Activated CD8-positive, alpha-beta T cell treated with anti-CD3 and anti-CD28 coated beads for 36 hours (primary cell): ENCODE results near the gene GPSM3. TPM values are rescaled to one million over a fixed set of nuclear protein-coding genes. Genes with fewer than 3 reads are reported as not detected.

Source experiments
- ATAC-seq: fragments of 200-7000 bp; cut with Tn5 transposase; one replicate; pipeline ENCODE4 v1.10.0; 2021; ENCODE audit warnings: mild to moderate bottlenecking, moderate library complexity
- CTCF ChIA-PET: fragments of 350-600 bp; sonication (Branson Sonifier 250); formaldehyde crosslinking; loops from one replicate; lab custom pipeline; 2021; ENCODE audit warnings: antibody characterized with exemption; lab: Charles Lee
- POLR2A ChIA-PET: fragments of 350-600 bp; sonication (Branson Sonifier 250); formaldehyde crosslinking; loops from one replicate; lab custom pipeline; 2021; ENCODE audit warnings: antibody characterized with exemption; lab: Charles Lee
- DNase-seq: peaks from one replicate; pipeline ENCODE4 v3.0.0-alpha.2; 2020
- H3K27ac Mint-ChIP-seq: one replicate; pipeline ENCODE4 v1.8.0; 2021; ENCODE audit warnings: mild to moderate bottlenecking, mixed read lengths
- H3K27me3 Mint-ChIP-seq: one replicate; pipeline ENCODE4 v1.8.0; 2021; ENCODE audit warnings: mixed read lengths
- H3K36me3 Mint-ChIP-seq: one replicate; pipeline ENCODE4 v1.8.0; 2021; ENCODE audit warnings: low read depth, mixed read lengths
- H3K4me1 Mint-ChIP-seq: one replicate; pipeline ENCODE4 v1.8.0; 2021; ENCODE audit warnings: low read depth, mixed read lengths
- H3K4me3 Mint-ChIP-seq: one replicate; pipeline ENCODE4 v1.8.0; 2021; ENCODE audit warnings: mild to moderate bottlenecking, moderate library complexity, mixed read lengths
- H3K9me3 Mint-ChIP-seq: one replicate; pipeline ENCODE4 v1.8.0; 2021; ENCODE audit warnings: mixed read lengths
- CTCF ChIP-seq: fragments of 200-600 bp; IDR thresholded peaks from one replicate; pipeline ENCODE4 v1.8.0; 2022; ENCODE audit warnings: antibody characterized with exemption, mild to moderate bottlenecking
- intact Hi-C: fragments of 100-400 bp; cut with micrococcal nuclease; formaldehyde crosslinking; loops from one replicate; pipeline ENCODE4 v1.10.0; 2022
- total RNA-seq, 2 experiments: library from RNA; stranded (reverse); gene quantifications; one replicate each; pipeline ENCODE4 v1.2.3, GENCODE V29; 2021

GPSM3 gene
- total RNA-seq, 2 experiments from 2014 or later, result 67.8 to 68.7 TPM

- Mint-ChIP-seq H3K27me3 (no peaks in the 10 kb centered on the region), H3K9me3 (no peaks in the 10 kb centered on the region), H3K36me3 (peaks cover 22% of the 10 kb centered on the region), H3K27ac (no peak overlapping the region), H3K4me1 (peaks cover 22% of the 10 kb centered on the region), H3K4me3 (no peak overlapping the region)
- no peak for DNase-seq
- intact Hi-C loops, result no loop called here
- TF ChIP-seq CTCF, result no peak
- ATAC-seq, result peak; percentile 41
- ChIA-PET POLR2A (no interaction called here), CTCF (interaction anchor here (1.3 to 2.6 kb wide), 2 partner anchors 21 to 50 kb away, joined by 3 to 7 read pairs; partner anchors contain the start of gene PBX2)
Observed at GRCh38 chr6:32168807-32169591, 23.4 kb downstream of the GPSM3 start.

GRCh38 chr6:32168350-32168749, 24.1 kb downstream of the GPSM3 start:
- CTCF ChIA-PET, result interaction anchor here (2.6 kb wide), 1 partner anchor 50 kb away, joined by 7 read pairs; no protein-coding TSS in a partner anchor

GRCh38 chr6:32167761-32168262, 24.6 kb downstream of the GPSM3 start:
- ChIA-PET CTCF (interaction anchor here (2.6 kb wide), 1 partner anchor 49 kb away, joined by 7 read pairs; no protein-coding TSS in a partner anchor), POLR2A (interaction anchor here (0.8 kb wide), 1 partner anchor 9 kb away, joined by 3 read pairs; no protein-coding TSS in a partner anchor)
- TF ChIP-seq CTCF, result no peak
- ATAC-seq (no peak), DNase-seq (no peak)
- Mint-ChIP-seq H3K4me1 (peaks cover 10% of the 10 kb centered on the region), H3K27me3 (no peaks in the 10 kb centered on the region), H3K9me3 (no peaks in the 10 kb centered on the region), H3K4me3 (no peak overlapping the region), H3K36me3 (peaks cover 26% of the 10 kb centered on the region), H3K27ac (no peak overlapping the region)
- intact Hi-C loops, result no loop called here

More at GRCh38 chr6:32168350-32168749, 24.1 kb downstream of the GPSM3 start:
- peaks cover 22% of the 10 kb centered on the region for H3K36me3 Mint-ChIP-seq
- no peak for DNase-seq
- no peak overlapping the region for H3K27ac Mint-ChIP-seq
- ATAC-seq, result no peak
- POLR2A ChIA-PET, result no interaction called here
- no peaks in the 10 kb centered on the region for H3K9me3 Mint-ChIP-seq
- H3K27me3 Mint-ChIP-seq, result no peaks in the 10 kb centered on the region
- H3K4me1 Mint-ChIP-seq, result peaks cover 16% of the 10 kb centered on the region
- H3K4me3 Mint-ChIP-seq, result no peak overlapping the region
- intact Hi-C loops, result no loop called here
- no peak for TF ChIP-seq CTCF

- intact Hi-C loops, result no loop called here
- ChIA-PET POLR2A (interaction anchor here (0.8 kb wide), 1 partner anchor 10 kb away, joined by 3 read pairs; no protein-coding TSS in a partner anchor), CTCF (interaction anchor here (2.6 kb wide), 1 partner anchor 49 kb away, joined by 7 read pairs; no protein-coding TSS in a partner anchor)
- no peaks in the 10 kb centered on the region for H3K9me3 Mint-ChIP-seq
- no peak overlapping the region for H3K27ac Mint-ChIP-seq
- peaks cover 26% of the 10 kb centered on the region for H3K36me3 Mint-ChIP-seq
- no peaks in the 10 kb centered on the region for H3K27me3 Mint-ChIP-seq
- TF ChIP-seq CTCF, result no peak
- H3K4me1 Mint-ChIP-seq, result peaks cover 7% of the 10 kb centered on the region
- DNase-seq (no peak), ATAC-seq (no peak)
- no peak overlapping the region for H3K4me3 Mint-ChIP-seq
Observed at GRCh38 chr6:32167154-32167760, 25.2 kb downstream of the GPSM3 start.
